ENCODE data around the gene DOP1B.

- TF ChIP-seq POLR2AphosphoS5 (IDR thresholded peaks at IDR 0.05; ENCODE audit: borderline replicate concordance, low read depth, low read length) (peak; percentile 60; the same call in 1 of the 2 replicates), EZH2 (IDR thresholded peaks at IDR 0.05) (no peak), FOXP2 (optimal IDR thresholded peaks at IDR 0.05; ENCODE audit: control extremely low read depth, extremely low read length, insufficient read depth) (no peak)
Observed at GRCh38 chr21:36134803-36135390, 21.7 kb upstream of the DOP1B start, which contains the start of gene CBR3.
